GM10266 (cell line): ENCODE data around the gene LRRC70.

Experiments
- DNase-seq: peaks from one replicate; pipeline ENCODE4 v3.0.0; 2012; ENCODE audit errors: extremely low spot score
- CTCF ChIP-seq: IDR thresholded peaks from 2 replicates; pipeline ENCODE4 v1.5.1; 2012; ENCODE audit warnings: mild to moderate bottlenecking, low read depth; ENCODE audit not compliant: control insufficient read depth, insufficient read depth; ENCODE audit errors: missing control alignments

LRRC70 gene, protein sequence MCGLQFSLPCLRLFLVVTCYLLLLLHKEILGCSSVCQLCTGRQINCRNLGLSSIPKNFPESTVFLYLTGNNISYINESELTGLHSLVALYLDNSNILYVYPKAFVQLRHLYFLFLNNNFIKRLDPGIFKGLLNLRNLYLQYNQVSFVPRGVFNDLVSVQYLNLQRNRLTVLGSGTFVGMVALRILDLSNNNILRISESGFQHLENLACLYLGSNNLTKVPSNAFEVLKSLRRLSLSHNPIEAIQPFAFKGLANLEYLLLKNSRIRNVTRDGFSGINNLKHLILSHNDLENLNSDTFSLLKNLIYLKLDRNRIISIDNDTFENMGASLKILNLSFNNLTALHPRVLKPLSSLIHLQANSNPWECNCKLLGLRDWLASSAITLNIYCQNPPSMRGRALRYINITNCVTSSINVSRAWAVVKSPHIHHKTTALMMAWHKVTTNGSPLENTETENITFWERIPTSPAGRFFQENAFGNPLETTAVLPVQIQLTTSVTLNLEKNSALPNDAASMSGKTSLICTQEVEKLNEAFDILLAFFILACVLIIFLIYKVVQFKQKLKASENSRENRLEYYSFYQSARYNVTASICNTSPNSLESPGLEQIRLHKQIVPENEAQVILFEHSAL

DNA sequence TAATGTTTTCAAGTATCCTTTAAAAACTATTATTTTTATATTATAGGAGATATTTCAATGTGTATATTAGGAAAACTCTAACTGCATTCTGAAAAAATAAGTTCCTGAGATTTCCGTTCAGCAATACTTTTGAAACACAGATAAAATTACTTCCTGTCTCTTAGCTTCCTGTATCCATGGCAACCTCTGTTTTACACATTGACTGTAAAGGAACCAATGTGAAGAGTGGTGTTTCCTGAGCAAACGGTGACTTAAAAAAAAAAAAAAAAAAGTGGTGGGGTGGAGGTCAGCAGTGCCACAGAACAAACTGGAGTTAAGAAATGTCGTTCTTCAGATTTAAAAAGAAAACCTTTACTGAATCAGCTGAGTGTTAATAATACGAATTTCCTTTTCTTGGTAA is at the start of gene LRRC70:
TSS of gene LRRC70 (plus strand) at position 280 of the 400 bp plus-strand sequence. CDS start 620 bp downstream, outside the sequence.
- no peak for TF ChIP-seq CTCF
- peak; percentile 14 for DNase-seq

GRCh38 chr5:62533597-62533996 is 45.0 kb upstream of the LRRC70 start:
- TF ChIP-seq CTCF: no peak
- no peak for DNase-seq

GRCh38 chr5:62534461-62535236 is 44.0 kb upstream of the LRRC70 start:
- no peak for DNase-seq
- TF ChIP-seq CTCF: no peak

DNA sequence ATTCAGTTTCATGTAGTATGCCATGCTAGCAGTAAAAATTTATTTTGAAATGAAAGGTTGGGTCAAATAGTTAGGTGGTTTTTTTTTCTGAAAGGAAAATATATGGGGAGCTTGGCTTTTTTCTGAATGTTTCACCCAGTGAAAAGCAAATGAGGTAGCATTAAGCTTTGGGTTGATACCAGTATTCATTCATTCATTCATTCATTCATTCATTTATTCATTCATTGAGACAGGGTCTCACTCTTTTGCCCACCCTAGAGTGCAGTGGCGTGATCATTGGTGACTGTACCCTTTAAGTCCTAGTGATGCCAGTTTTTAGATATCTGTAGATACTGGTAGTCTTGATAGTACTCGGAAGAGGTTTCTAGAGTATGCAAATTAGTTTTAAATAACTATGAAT is 42.4 kb upstream of the LRRC70 start:
- no peak for DNase-seq
- TF ChIP-seq CTCF: no peak

DNA sequence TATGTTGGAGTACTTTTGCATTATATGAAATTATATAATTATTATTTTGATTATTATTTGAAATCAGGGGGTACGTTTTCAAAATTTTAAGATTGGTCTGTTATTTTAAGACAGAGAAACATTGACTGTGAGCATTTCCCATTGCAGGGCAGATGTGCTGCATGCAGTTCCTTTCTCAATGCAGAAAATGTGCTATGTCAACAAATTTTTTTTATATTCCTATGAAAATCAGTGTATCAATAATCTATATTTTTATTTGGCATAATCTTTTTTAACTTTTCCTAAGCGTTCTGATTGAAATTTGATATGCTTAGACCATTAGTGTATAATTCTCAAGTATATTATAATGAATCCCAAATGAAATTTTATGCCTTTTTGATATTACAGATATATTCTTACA is 41.8 kb upstream of the LRRC70 start:
- TF ChIP-seq CTCF: no peak
- DNase-seq: no peak

- no peak for TF ChIP-seq CTCF
- DNase-seq: no peak
Measured at GRCh38 chr5:62538017-62538942, 40.3 kb upstream of the LRRC70 start.
